Measurements from ENCODE around the gene UBE2G2. TPM values are rescaled to one million over a fixed set of nuclear protein-coding genes. Genes with fewer than 3 reads are reported as not detected.

The UBE2G2 gene
- total and polyA plus RNA-seq, 4 donors: 27.4 to 83.5 (median 40.9) TPM

DNA sequence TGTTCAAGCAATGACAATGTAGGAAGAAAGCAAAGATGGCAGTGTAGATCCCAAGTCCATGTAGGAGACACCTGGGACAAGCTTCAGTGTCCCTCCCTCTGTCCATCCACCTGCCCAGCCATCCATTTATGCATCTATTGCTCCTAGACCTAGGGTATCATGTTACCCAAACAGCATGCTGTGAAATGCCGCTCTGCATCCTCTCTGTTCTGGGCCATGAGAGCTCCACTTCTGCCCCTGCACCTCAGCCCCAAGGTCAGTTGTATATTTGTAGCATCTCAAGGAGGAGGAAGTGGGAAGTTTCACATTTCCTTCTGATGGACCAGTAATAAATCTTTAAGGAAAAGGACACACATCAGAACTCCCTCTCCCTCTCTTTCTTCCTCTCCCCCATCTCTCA, 62.3 kb downstream of the UBE2G2 start:
- no peak for DNase-seq (ENCODE audit: low spot score)
- Histone ChIP-seq H3K9ac (ENCODE audit: low read depth in 1 of 2, low read length in 2 of 2) (no peak overlapping the region), H3K36me3 (ENCODE audit: control insufficient read depth in 4 of 4, insufficient read depth in 3 of 4, low read depth in 1 of 4, low read length in 3 of 4) (no peaks in the 10 kb centered on the region), H3K27me3 (ENCODE audit: control insufficient read depth in 4 of 4, insufficient read depth in 4 of 4, low read length in 3 of 4) (no peaks in the 10 kb centered on the region), H3K9me3 (ENCODE audit: control insufficient read depth in 4 of 4, low read length in 3 of 4) (peaks cover 0 to 5% (median 3%) of the 10 kb centered on the region in 4 donors), H3K27ac (ENCODE audit: low read depth in 1 of 2, low read length in 2 of 2) (no peak overlapping the region), H3K4me3 (ENCODE audit: low read depth in 1 of 3, low read length in 3 of 3) (no peak overlapping the region), H3K4me1 (ENCODE audit: control insufficient read depth in 4 of 4, insufficient read depth in 4 of 4, low read length in 3 of 4) (no peaks in the 10 kb centered on the region)
- no peak for TF ChIP-seq HNF4A (conservative IDR thresholded peaks at IDR 0.05)
- TF ChIP-seq, protein P1, sequence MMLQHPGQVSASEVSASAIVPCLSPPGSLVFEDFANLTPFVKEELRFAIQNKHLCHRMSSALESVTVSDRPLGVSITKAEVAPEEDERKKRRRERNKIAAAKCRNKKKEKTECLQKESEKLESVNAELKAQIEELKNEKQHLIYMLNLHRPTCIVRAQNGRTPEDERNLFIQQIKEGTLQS (IDR thresholded peaks at IDR 0.05): no peak
- no peak for TF ChIP-seq HNF4G (IDR thresholded peaks at IDR 0.05)
- WGBS: 88% methylated on average over 1 of the region's 1 CpG

DNA sequence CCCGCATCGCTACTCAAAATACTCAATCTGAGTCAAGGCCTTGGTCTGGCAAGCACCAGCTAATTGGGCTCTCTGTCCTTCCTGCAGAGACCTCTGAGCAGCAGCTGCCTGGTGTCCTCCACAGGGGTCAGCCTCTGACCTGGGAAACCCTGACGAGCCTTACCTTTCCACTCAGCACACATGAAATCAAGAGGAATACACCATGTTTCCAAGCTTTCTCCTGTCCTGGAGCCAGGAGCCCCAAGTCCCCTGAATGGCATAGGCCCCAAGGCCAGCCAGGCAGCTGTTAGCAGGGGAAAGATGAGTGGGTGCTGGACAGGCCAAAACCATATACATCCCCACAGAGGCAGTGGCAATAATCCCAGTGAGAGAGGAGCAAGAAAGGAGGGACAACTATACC, 63.0 kb downstream of the UBE2G2 start:
- TF ChIP-seq HNF4G (IDR thresholded peaks at IDR 0.05) (no peak), NR2F2 (IDR thresholded peaks at IDR 0.05) (no peak), GABPA (IDR thresholded peaks at IDR 0.05 in 1 of 2, conservative IDR thresholded peaks at IDR 0.05 in 1 of 2) (no peak)
- no peak for DNase-seq (ENCODE audit: low spot score)
- 96% methylated on average over 3 of the region's 3 CpGs for WGBS
- H3K4me3 ChIP-seq (ENCODE audit: low read depth in 1 of 3, low read length in 3 of 3): no peak overlapping the region
- no peaks in the 10 kb centered on the region for H3K36me3 ChIP-seq (ENCODE audit: control insufficient read depth in 4 of 4, insufficient read depth in 3 of 4, low read depth in 1 of 4, low read length in 3 of 4)
- H3K4me1 ChIP-seq (ENCODE audit: control insufficient read depth in 4 of 4, insufficient read depth in 4 of 4, low read length in 3 of 4): no peaks in the 10 kb centered on the region
- H3K9ac ChIP-seq (ENCODE audit: low read depth in 1 of 2, low read length in 2 of 2): no peak overlapping the region
- H3K27ac ChIP-seq (ENCODE audit: low read depth in 1 of 2, low read length in 2 of 2): no peak overlapping the region
- peaks cover 0 to 5% (median 3%) of the 10 kb centered on the region in 4 donors for H3K9me3 ChIP-seq (ENCODE audit: control insufficient read depth in 4 of 4, low read length in 3 of 4)
- no peaks in the 10 kb centered on the region for H3K27me3 ChIP-seq (ENCODE audit: control insufficient read depth in 4 of 4, insufficient read depth in 4 of 4, low read length in 3 of 4)

DNA sequence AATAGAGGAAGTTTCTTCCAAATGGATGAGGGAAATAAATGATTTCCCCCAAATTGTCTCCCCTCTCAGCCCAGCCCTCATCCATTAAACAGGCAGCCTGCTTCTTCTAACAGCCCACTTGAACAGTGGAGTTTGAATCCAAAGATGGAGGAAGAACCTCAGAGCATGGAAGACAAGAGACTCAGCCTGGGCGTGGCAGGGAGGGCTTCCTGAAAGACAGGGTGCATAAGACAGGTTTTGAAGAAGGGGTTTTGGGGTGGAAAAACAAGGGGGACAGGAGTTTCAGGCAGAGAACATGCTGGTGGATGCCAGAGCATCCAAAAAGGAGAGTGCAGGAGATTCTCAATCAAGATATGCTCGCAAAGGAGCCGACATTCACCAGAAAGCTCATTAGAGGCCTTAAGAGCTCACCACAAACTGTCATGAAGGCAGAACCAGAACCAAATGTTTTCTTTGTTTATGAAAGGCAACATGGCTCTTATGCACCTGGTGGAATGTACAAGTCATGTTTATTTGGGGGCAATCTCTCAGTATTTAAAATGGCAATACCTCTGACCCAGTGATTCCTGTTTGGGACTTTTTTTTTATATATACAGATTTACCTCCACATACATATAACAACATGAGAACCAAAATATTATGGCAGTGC, 63.8 kb downstream of the UBE2G2 start:
- H3K27ac ChIP-seq (ENCODE audit: low read depth in 1 of 2, low read length in 2 of 2): no peak overlapping the region
- H3K9ac ChIP-seq (ENCODE audit: low read depth in 1 of 2, low read length in 2 of 2): no peak overlapping the region
- H3K27me3 ChIP-seq (ENCODE audit: control insufficient read depth in 4 of 4, insufficient read depth in 4 of 4, low read length in 3 of 4): no peaks in the 10 kb centered on the region
- WGBS: 70% methylated on average over 3 of the region's 3 CpGs
- H3K4me3 ChIP-seq (ENCODE audit: low read depth in 1 of 3, low read length in 3 of 3): no peak overlapping the region
- peaks cover 0 to 5% (median 3%) of the 10 kb centered on the region in 4 donors for H3K9me3 ChIP-seq (ENCODE audit: control insufficient read depth in 4 of 4, low read length in 3 of 4)
- DNase-seq (ENCODE audit: low spot score): no peak
- no peaks in the 10 kb centered on the region for H3K36me3 ChIP-seq (ENCODE audit: control insufficient read depth in 4 of 4, insufficient read depth in 3 of 4, low read depth in 1 of 4, low read length in 3 of 4)
- no peak for TF ChIP-seq ZBTB33 (IDR thresholded peaks at IDR 0.05)
- TF ChIP-seq, protein P1 (IDR thresholded peaks at IDR 0.05): no peak
- TF ChIP-seq YY1 (IDR thresholded peaks at IDR 0.05): no peak
- no peak for TF ChIP-seq GABPA (IDR thresholded peaks at IDR 0.05 in 1 of 2, conservative IDR thresholded peaks at IDR 0.05 in 1 of 2)
- no peak for TF ChIP-seq MAX (IDR thresholded peaks at IDR 0.05)
- TF ChIP-seq, protein P2, sequence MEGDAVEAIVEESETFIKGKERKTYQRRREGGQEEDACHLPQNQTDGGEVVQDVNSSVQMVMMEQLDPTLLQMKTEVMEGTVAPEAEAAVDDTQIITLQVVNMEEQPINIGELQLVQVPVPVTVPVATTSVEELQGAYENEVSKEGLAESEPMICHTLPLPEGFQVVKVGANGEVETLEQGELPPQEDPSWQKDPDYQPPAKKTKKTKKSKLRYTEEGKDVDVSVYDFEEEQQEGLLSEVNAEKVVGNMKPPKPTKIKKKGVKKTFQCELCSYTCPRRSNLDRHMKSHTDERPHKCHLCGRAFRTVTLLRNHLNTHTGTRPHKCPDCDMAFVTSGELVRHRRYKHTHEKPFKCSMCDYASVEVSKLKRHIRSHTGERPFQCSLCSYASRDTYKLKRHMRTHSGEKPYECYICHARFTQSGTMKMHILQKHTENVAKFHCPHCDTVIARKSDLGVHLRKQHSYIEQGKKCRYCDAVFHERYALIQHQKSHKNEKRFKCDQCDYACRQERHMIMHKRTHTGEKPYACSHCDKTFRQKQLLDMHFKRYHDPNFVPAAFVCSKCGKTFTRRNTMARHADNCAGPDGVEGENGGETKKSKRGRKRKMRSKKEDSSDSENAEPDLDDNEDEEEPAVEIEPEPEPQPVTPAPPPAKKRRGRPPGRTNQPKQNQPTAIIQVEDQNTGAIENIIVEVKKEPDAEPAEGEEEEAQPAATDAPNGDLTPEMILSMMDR (IDR thresholded peaks at IDR 0.05; ENCODE audit: low read depth, low read length, missing input control): no peak
- TF ChIP-seq RAD21 (IDR thresholded peaks at IDR 0.05): no peak
- no peak for TF ChIP-seq EGR1 (IDR thresholded peaks at IDR 0.05; ENCODE audit: low read depth in 2 of 2)
- no peak for TF ChIP-seq REST (IDR thresholded peaks at IDR 0.05)
- TF ChIP-seq FOXA2 (IDR thresholded peaks at IDR 0.05): no peak
- TF ChIP-seq SP1 (IDR thresholded peaks at IDR 0.05): no peak
- no peaks in the 10 kb centered on the region for H3K4me1 ChIP-seq (ENCODE audit: control insufficient read depth in 4 of 4, insufficient read depth in 4 of 4, low read length in 3 of 4)
